CD8-positive, alpha-beta memory T cell (primary cell): ENCODE data around the gene GHRH. TPM values are rescaled to one million over a fixed set of nuclear protein-coding genes. Genes with fewer than 3 reads are reported as not detected.
A peak's percentile ranks its signal among the peaks of the same experiment; 100 is the strongest.

Experiments
- CTCF ChIA-PET: fragments of 350-600 bp; sonication (Branson Sonifier 250); formaldehyde crosslinking; loops from one replicate; lab custom pipeline; 2021; ENCODE audit warnings: antibody characterized with exemption; lab: Charles Lee
- POLR2A ChIA-PET: fragments of 350-600 bp; sonication (Branson Sonifier 250); formaldehyde crosslinking; loops from one replicate; lab custom pipeline; 2021; ENCODE audit warnings: antibody characterized with exemption; lab: Charles Lee
- DNase-seq, 5 donors: peaks; one replicate each; pipeline versions ENCODE4 v3.0.0 to v3.0.0-alpha.2; 2020 to 2022; ENCODE audit warnings: mixed read lengths in 1 of 5
- H3K27ac ChIP-seq: one replicate; pipeline ENCODE4 v1.7.0; 2013; ENCODE audit warnings: low read depth, mild to moderate bottlenecking, low read length, moderate library complexity
- H3K27me3 ChIP-seq: 2 replicates; pipeline ENCODE4 v1.7.0; 2013; ENCODE audit warnings: low read length, mild to moderate bottlenecking; ENCODE audit not compliant: insufficient read depth, poor library complexity, severe bottlenecking
- H3K36me3 ChIP-seq: 2 replicates; pipeline ENCODE4 v1.7.0; 2013; ENCODE audit warnings: mild to moderate bottlenecking, low read length, moderate library complexity; ENCODE audit not compliant: insufficient read depth
- H3K4me1 ChIP-seq: 2 replicates; pipeline ENCODE4 v1.7.0; 2013; ENCODE audit warnings: mild to moderate bottlenecking, low read length, moderate library complexity; ENCODE audit not compliant: insufficient read depth
- H3K4me3 ChIP-seq: 2 replicates; pipeline ENCODE4 v1.7.0; 2013; ENCODE audit warnings: mild to moderate bottlenecking, low read length
- H3K9me3 ChIP-seq: 2 replicates; pipeline ENCODE4 v1.7.0; 2013; ENCODE audit warnings: mild to moderate bottlenecking, low read length
- H3K27ac Mint-ChIP-seq, 8 donors: one replicate each; pipeline ENCODE4 v1.8.0; 2020 to 2021; ENCODE audit warnings: mixed read lengths in 8 of 8, mild to moderate bottlenecking in 6 of 8, inconsistent platforms in 3 of 8, moderate library complexity in 3 of 8
- H3K27me3 Mint-ChIP-seq, 2 donors: one replicate each; pipeline ENCODE4 v1.8.0; 2020 to 2021; ENCODE audit warnings: mixed read lengths in 2 of 2, mild to moderate bottlenecking in 1 of 2, moderate library complexity in 1 of 2
- H3K36me3 Mint-ChIP-seq, 3 donors: one replicate each; pipeline ENCODE4 v1.8.0; 2020 to 2021; ENCODE audit warnings: mixed read lengths in 3 of 3, inconsistent platforms in 1 of 3, mild to moderate bottlenecking in 1 of 3
- H3K4me1 Mint-ChIP-seq, 3 donors: one replicate each; pipeline ENCODE4 v1.8.0; 2020 to 2021; ENCODE audit warnings: mixed read lengths in 3 of 3, inconsistent platforms in 1 of 3, mild to moderate bottlenecking in 1 of 3
- H3K4me3 Mint-ChIP-seq, 7 donors: one replicate each; pipeline ENCODE4 v1.8.0; 2020 to 2021; ENCODE audit warnings: mixed read lengths in 7 of 7, mild to moderate bottlenecking in 6 of 7, moderate library complexity in 4 of 7, inconsistent platforms in 2 of 7
- H3K9me3 Mint-ChIP-seq, 5 donors: one replicate each; pipeline ENCODE4 v1.8.0; 2020 to 2022; ENCODE audit warnings: mixed read lengths in 5 of 5, mild to moderate bottlenecking in 3 of 5, moderate library complexity in 2 of 5, inconsistent platforms in 1 of 5
- polyA plus RNA-seq: library from polyadenylated mRNA; unstranded; fragments of 300-500 nt; fragmentation: Illumina TruSeq; gene quantifications from one replicate; pipeline ENCODE4 v1.2.3, GENCODE V29; 2021
- total RNA-seq, 2 experiments: library from RNA; stranded (reverse); gene quantifications; one replicate each; pipeline ENCODE4 v1.2.3, GENCODE V29; 2021

Gene GHRH
- total and polyA plus RNA-seq, 3 experiments from 2014 or later: not detected

- no peak for DNase-seq
- no peaks in the 10 kb centered on the region for H3K27me3 ChIP-seq
- Mint-ChIP-seq H3K36me3 (peaks cover 0 to 4% (median 0%) of the 10 kb centered on the region in 3 donors), H3K9me3 (no peaks in the 10 kb centered on the region), H3K4me1 (peaks cover 7 to 14% (median 9%) of the 10 kb centered on the region in 3 donors), H3K27ac (no peak overlapping the region), H3K4me3 (no peak overlapping the region), H3K27me3 (peaks cover 4 to 21% of the 10 kb centered on the region in 2 donors)
- ChIA-PET POLR2A (no interaction called here), CTCF (no interaction called here)
- H3K4me3 ChIP-seq: no peak overlapping the region
- peaks cover 10% of the 10 kb centered on the region for H3K4me1 ChIP-seq
- no peak overlapping the region for H3K27ac ChIP-seq
- no peaks in the 10 kb centered on the region for H3K9me3 ChIP-seq
- no peaks in the 10 kb centered on the region for H3K36me3 ChIP-seq
Measured at GRCh38 chr20:37285664-37286374, 24.2 kb upstream of the GHRH start.

- H3K27me3 Mint-ChIP-seq: peaks cover 4 to 21% of the 10 kb centered on the region in 2 donors
- Histone ChIP-seq H3K4me3 (no peak overlapping the region), H3K4me1 (no peaks in the 10 kb centered on the region), H3K36me3 (no peaks in the 10 kb centered on the region), H3K9me3 (no peaks in the 10 kb centered on the region), H3K27me3 (no peaks in the 10 kb centered on the region), H3K27ac (no peak overlapping the region)
- H3K9me3 Mint-ChIP-seq: no peaks in the 10 kb centered on the region
- peaks cover 0 to 7% (median 4%) of the 10 kb centered on the region in 3 donors for H3K4me1 Mint-ChIP-seq
- peaks cover 0 to 4% (median 0%) of the 10 kb centered on the region in 3 donors for H3K36me3 Mint-ChIP-seq
- CTCF ChIA-PET: no interaction called here
- no peak overlapping the region for H3K4me3 Mint-ChIP-seq
- DNase-seq: no peak
- no peak overlapping the region for H3K27ac Mint-ChIP-seq
- POLR2A ChIA-PET: no interaction called here
Measured at GRCh38 chr20:37284691-37285161, 23.1 kb upstream of the GHRH start.

- Histone ChIP-seq H3K9me3 (no peaks in the 10 kb centered on the region), H3K27ac (no peak overlapping the region), H3K4me3 (no peak overlapping the region), H3K27me3 (no peaks in the 10 kb centered on the region), H3K36me3 (no peaks in the 10 kb centered on the region), H3K4me1 (no peaks in the 10 kb centered on the region)
- CTCF ChIA-PET: no interaction called here
- DNase-seq: no peak
- H3K27me3 Mint-ChIP-seq: peaks cover 4 to 21% of the 10 kb centered on the region in 2 donors
- H3K4me3 Mint-ChIP-seq: peak overlapping the region in 1 of 7 donors; percentile 56
- no peaks in the 10 kb centered on the region for H3K9me3 Mint-ChIP-seq
- H3K36me3 Mint-ChIP-seq: peaks cover 0 to under 1% (median 0%) of the 10 kb centered on the region in 3 donors
- H3K4me1 Mint-ChIP-seq: peaks cover 0 to 2% (median under 1%) of the 10 kb centered on the region in 3 donors
- H3K27ac Mint-ChIP-seq: no peak overlapping the region
- POLR2A ChIA-PET: no interaction called here
Measured at GRCh38 chr20:37283530-37284195, 22.0 kb upstream of the GHRH start.

GRCh38 chr20:37282556-37282955 is 20.9 kb upstream of the GHRH start:
- Histone ChIP-seq H3K27ac (no peak overlapping the region), H3K36me3 (no peaks in the 10 kb centered on the region), H3K4me3 (no peak overlapping the region), H3K27me3 (no peaks in the 10 kb centered on the region), H3K4me1 (no peaks in the 10 kb centered on the region), H3K9me3 (no peaks in the 10 kb centered on the region)
- H3K4me3 Mint-ChIP-seq: peak overlapping the region in 1 of 7 donors; percentile 56
- peaks cover 4 to 21% of the 10 kb centered on the region in 2 donors for H3K27me3 Mint-ChIP-seq
- no peaks in the 10 kb centered on the region for H3K36me3 Mint-ChIP-seq
- ChIA-PET CTCF (no interaction called here), POLR2A (no interaction called here)
- H3K27ac Mint-ChIP-seq: no peak overlapping the region
- H3K9me3 Mint-ChIP-seq: no peaks in the 10 kb centered on the region
- H3K4me1 Mint-ChIP-seq: no peaks in the 10 kb centered on the region
- DNase-seq: no peak

DNA sequence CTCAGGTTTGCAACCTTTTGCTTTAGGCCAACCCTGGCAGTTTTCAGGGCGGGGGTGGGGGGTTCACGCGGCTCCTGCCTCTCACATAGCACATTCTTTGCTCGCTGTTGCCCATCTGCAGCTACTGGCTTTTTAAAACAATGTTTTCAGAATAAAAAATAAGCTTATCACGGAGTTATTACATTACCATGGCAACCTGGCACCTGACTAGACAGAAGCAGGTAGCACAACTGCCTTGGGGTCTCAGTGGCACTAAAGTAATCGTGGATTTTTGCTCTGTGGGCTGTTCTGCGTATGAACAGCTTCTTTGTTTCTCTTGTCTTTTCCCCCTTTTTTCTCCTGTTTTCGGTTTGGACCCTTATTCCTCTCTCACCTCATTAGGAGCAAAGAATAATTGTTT is 18.8 kb upstream of the GHRH start:
- POLR2A ChIA-PET: no interaction called here

DNA sequence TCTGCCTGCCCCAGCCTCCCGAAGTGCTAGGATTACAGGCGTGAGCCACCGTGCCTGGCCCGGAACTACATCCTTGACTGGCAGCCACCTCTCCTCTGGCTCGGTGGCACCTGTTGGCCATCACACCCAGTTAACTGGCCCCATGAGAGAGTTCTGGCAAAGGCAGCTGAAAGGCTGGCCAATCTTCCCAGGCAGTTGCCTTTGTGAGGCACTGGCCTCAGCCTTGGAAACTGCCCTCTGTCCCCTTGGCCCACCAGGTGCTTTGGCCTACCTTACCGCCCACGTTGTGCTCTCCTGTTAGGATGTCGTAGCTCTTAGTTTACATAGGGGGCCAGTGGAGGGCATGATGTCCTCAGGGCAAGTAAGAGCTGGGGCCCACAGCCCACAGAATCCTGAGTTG is 18.2 kb upstream of the GHRH start:
- Histone ChIP-seq H3K36me3 (no peaks in the 10 kb centered on the region), H3K4me3 (no peak overlapping the region), H3K4me1 (peaks cover 6% of the 10 kb centered on the region), H3K27me3 (no peaks in the 10 kb centered on the region), H3K9me3 (no peaks in the 10 kb centered on the region), H3K27ac (no peak overlapping the region)
- peaks cover 9 to 16% of the 10 kb centered on the region in 2 donors for H3K27me3 Mint-ChIP-seq
- H3K4me3 Mint-ChIP-seq: no peak overlapping the region
- H3K4me1 Mint-ChIP-seq: peaks cover 5 to 10% (median 9%) of the 10 kb centered on the region in 3 donors
- ChIA-PET POLR2A (no interaction called here), CTCF (interaction anchor here (1.4 to 1.7 kb wide), 2 partner anchors 9 to 105 kb away, joined by 4 to 5 read pairs; partner anchors contain the start of gene MANBAL)
- H3K36me3 Mint-ChIP-seq: no peaks in the 10 kb centered on the region
- no peaks in the 10 kb centered on the region for H3K9me3 Mint-ChIP-seq
- no peak for DNase-seq
- H3K27ac Mint-ChIP-seq: peak overlapping the region in 1 of 8 donors; percentile 46

More for the DNA sequence above, 18.8 kb upstream of the GHRH start:
- DNase-seq: no peak
- Mint-ChIP-seq H3K36me3 (no peaks in the 10 kb centered on the region), H3K27me3 (peaks cover 9 to 17% of the 10 kb centered on the region in 2 donors), H3K4me1 (peaks cover 5 to 10% (median 9%) of the 10 kb centered on the region in 3 donors), H3K9me3 (no peaks in the 10 kb centered on the region), H3K4me3 (peak overlapping the region in 1 of 7 donors; percentile 36), H3K27ac (no peak overlapping the region)
- H3K4me3 ChIP-seq: no peak overlapping the region
- H3K4me1 ChIP-seq: peaks cover 6% of the 10 kb centered on the region
- no peaks in the 10 kb centered on the region for H3K9me3 ChIP-seq
- CTCF ChIA-PET: interaction anchor here (1.4 to 1.7 kb wide), 2 partner anchors 9 to 104 kb away, joined by 4 to 5 read pairs; partner anchors contain the start of gene MANBAL
- H3K27me3 ChIP-seq: no peaks in the 10 kb centered on the region
- H3K36me3 ChIP-seq: no peaks in the 10 kb centered on the region
- no peak overlapping the region for H3K27ac ChIP-seq

DNA sequence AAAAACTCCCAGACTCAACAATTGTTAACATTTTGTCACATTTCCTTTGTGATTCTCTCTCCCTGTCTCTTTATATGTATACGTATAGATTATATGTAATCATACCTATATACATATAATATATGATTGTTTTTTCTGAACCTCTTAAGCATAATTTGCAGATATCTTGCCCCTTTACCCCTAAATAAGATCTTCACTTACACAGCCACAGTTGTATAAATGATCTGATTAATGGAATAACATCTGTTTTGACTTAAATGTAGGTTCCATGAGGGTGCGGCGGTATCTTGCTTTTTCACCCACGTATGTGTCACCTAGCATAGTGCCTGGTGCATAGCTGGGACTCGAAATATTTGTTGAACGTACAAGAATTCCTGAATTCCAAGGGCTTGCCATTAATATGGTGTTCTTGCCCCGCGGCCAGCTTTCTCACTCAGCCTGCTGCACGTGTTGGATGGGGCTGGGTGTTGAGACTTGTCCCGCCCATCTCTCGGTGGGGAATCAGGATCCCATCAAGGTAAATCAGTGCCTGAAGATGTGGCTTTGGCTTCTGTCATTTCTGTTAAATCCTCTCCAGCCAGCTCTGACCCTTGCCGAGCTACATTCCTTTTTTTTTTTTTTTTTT is 17.5 kb upstream of the GHRH start:
- no peak overlapping the region for H3K27ac ChIP-seq
- ChIA-PET POLR2A (no interaction called here), CTCF (interaction anchor here (1.7 kb wide), 1 partner anchor 106 kb away, joined by 5 read pairs; no protein-coding TSS in a partner anchor)
- H3K27me3 Mint-ChIP-seq: peaks cover 9 to 14% of the 10 kb centered on the region in 2 donors
- no peak for DNase-seq
- H3K36me3 ChIP-seq: no peaks in the 10 kb centered on the region
- no peak overlapping the region for H3K4me3 ChIP-seq
- H3K9me3 Mint-ChIP-seq: no peaks in the 10 kb centered on the region
- H3K9me3 ChIP-seq: no peaks in the 10 kb centered on the region
- peaks cover 6% of the 10 kb centered on the region for H3K4me1 ChIP-seq
- no peak overlapping the region for H3K27ac Mint-ChIP-seq
- no peaks in the 10 kb centered on the region for H3K27me3 ChIP-seq
- H3K4me3 Mint-ChIP-seq: no peak overlapping the region
- no peaks in the 10 kb centered on the region for H3K36me3 Mint-ChIP-seq
- H3K4me1 Mint-ChIP-seq: peaks cover 5 to 10% (median 9%) of the 10 kb centered on the region in 3 donors

GRCh38 chr20:37277253-37277593 is 15.6 kb upstream of the GHRH start:
- Mint-ChIP-seq H3K4me1 (peaks cover 5 to 10% (median 9%) of the 10 kb centered on the region in 3 donors), H3K36me3 (no peaks in the 10 kb centered on the region), H3K4me3 (no peak overlapping the region), H3K27ac (peak overlapping the region in 1 of 8 donors; percentile 46), H3K27me3 (peaks cover 6 to 9% of the 10 kb centered on the region in 2 donors), H3K9me3 (no peaks in the 10 kb centered on the region)
- H3K36me3 ChIP-seq: no peaks in the 10 kb centered on the region
- POLR2A ChIA-PET: no interaction called here
- H3K4me3 ChIP-seq: no peak overlapping the region
- H3K9me3 ChIP-seq: no peaks in the 10 kb centered on the region
- CTCF ChIA-PET: no interaction called here
- DNase-seq: no peak
- H3K27ac ChIP-seq: no peak overlapping the region
- peaks cover 6% of the 10 kb centered on the region for H3K4me1 ChIP-seq
- no peaks in the 10 kb centered on the region for H3K27me3 ChIP-seq
